H9 (cell line): Measurements from ENCODE around the gene APOBEC2. TPM values are rescaled to one million over a fixed set of nuclear protein-coding genes. Genes with fewer than 3 reads are reported as not detected.

Experiments
- DNase-seq: peaks from one replicate; pipeline ENCODE4 v3.0.0-alpha.2; 2017
- H2AFZ ChIP-seq: one replicate; pipeline ENCODE4 v1.6.1; 2013; ENCODE audit warnings: mild to moderate bottlenecking, low read length, control low read depth, moderate library complexity
- H2AK5ac ChIP-seq: 2 replicates; pipeline ENCODE4 v1.6.1; 2013; ENCODE audit warnings: low read length, control low read depth, mixed read lengths; ENCODE audit not compliant: insufficient read length
- H2BK120ac ChIP-seq: one replicate; pipeline ENCODE4 v1.6.1; 2013; ENCODE audit warnings: low read depth, mild to moderate bottlenecking, low read length, control low read depth, inconsistent platforms; ENCODE audit not compliant: poor library complexity, severe bottlenecking
- H2BK12ac ChIP-seq: 2 replicates; pipeline ENCODE4 v1.6.1; 2013; ENCODE audit warnings: low read length, control low read depth, mixed read lengths, low read depth; ENCODE audit not compliant: insufficient read length
- H2BK15ac ChIP-seq: 2 replicates; pipeline ENCODE4 v1.6.1; 2013; ENCODE audit warnings: low read depth, low read length, control low read depth
- H2BK20ac ChIP-seq: one replicate; pipeline ENCODE4 v1.6.1; 2013; ENCODE audit warnings: low read depth, mild to moderate bottlenecking, low read length, control low read depth, inconsistent platforms; ENCODE audit not compliant: poor library complexity, severe bottlenecking
- H2BK5ac ChIP-seq: 2 replicates; pipeline ENCODE4 v1.6.1; 2013; ENCODE audit warnings: low read length, control low read depth, mixed read lengths; ENCODE audit not compliant: insufficient read length
- H3K14ac ChIP-seq: 2 replicates; pipeline ENCODE4 v1.6.1; 2013; ENCODE audit warnings: low read length, control low read depth; ENCODE audit not compliant: insufficient read depth
- H3K18ac ChIP-seq: 2 replicates; pipeline ENCODE4 v1.6.1; 2013; ENCODE audit warnings: low read depth, mild to moderate bottlenecking, mixed read lengths, low read length, control low read depth; ENCODE audit not compliant: insufficient read length
- H3K23ac ChIP-seq: 2 replicates; pipeline ENCODE4 v1.6.1; 2013; ENCODE audit warnings: low read length, control low read depth, mixed read lengths, low read depth; ENCODE audit not compliant: insufficient read length
- H3K23me2 ChIP-seq: 2 replicates; pipeline ENCODE4 v1.6.1; 2013; ENCODE audit warnings: low read depth, mild to moderate bottlenecking, mixed read lengths, low read length, control low read depth; ENCODE audit not compliant: insufficient read length, poor library complexity, severe bottlenecking
- H3K27ac ChIP-seq: 2 replicates; pipeline ENCODE4 v1.5.1; 2013; ENCODE audit warnings: low read length, control low read depth, mixed read lengths, low read depth; ENCODE audit not compliant: insufficient read length
- H3K27me3 ChIP-seq: 2 replicates; pipeline ENCODE4 v1.6.1; 2013; ENCODE audit warnings: low read length, control low read depth, inconsistent platforms; ENCODE audit not compliant: insufficient read depth
- H3K4ac ChIP-seq: 2 replicates; pipeline ENCODE4 v1.6.1; 2013; ENCODE audit warnings: low read depth, mild to moderate bottlenecking, control low read depth, inconsistent platforms, low read length, moderate library complexity
- H3K4me1 ChIP-seq: 2 replicates; pipeline ENCODE4 v1.6.1; 2013; ENCODE audit warnings: low read length, control low read depth, inconsistent platforms; ENCODE audit not compliant: insufficient read depth
- H3K4me2 ChIP-seq: 2 replicates; pipeline ENCODE4 v1.6.1; 2013; ENCODE audit warnings: low read length, control low read depth, mixed read lengths; ENCODE audit not compliant: insufficient read length, insufficient read depth
- H3K56ac ChIP-seq: 2 replicates; pipeline ENCODE4 v1.6.1; 2013; ENCODE audit warnings: low read depth, mild to moderate bottlenecking, mixed read lengths, low read length, control low read depth; ENCODE audit not compliant: insufficient read length
- H3K79me1 ChIP-seq: 2 replicates; pipeline ENCODE4 v1.6.1; 2013; ENCODE audit warnings: low read depth, mild to moderate bottlenecking, moderate library complexity, low read length, control low read depth, inconsistent platforms; ENCODE audit not compliant: insufficient read depth, poor library complexity, severe bottlenecking
- H3K79me2 ChIP-seq: 2 replicates; pipeline ENCODE4 v1.6.1; 2013; ENCODE audit warnings: low read length, control low read depth, inconsistent platforms; ENCODE audit not compliant: insufficient read depth
- H3K9ac ChIP-seq: 2 replicates; pipeline ENCODE4 v1.6.1; 2013; ENCODE audit warnings: low read length, control low read depth, mixed read lengths; ENCODE audit not compliant: insufficient read length; ENCODE audit errors: extremely low read depth
- H3K9me3 ChIP-seq: one replicate; pipeline ENCODE4 v1.6.1; 2013; ENCODE audit warnings: low read depth, low read length, inconsistent platforms; ENCODE audit not compliant: control insufficient read depth
- H3T11ph ChIP-seq: one replicate; pipeline ENCODE4 v1.6.1; 2013; ENCODE audit warnings: mild to moderate bottlenecking, low read length, control low read depth, inconsistent platforms
- H4K20me1 ChIP-seq: one replicate; pipeline ENCODE4 v1.6.1; 2013; ENCODE audit not compliant: control insufficient read depth, insufficient read length, insufficient read depth
- H4K5ac ChIP-seq: 2 replicates; pipeline ENCODE4 v1.6.1; 2013; ENCODE audit warnings: low read depth, mild to moderate bottlenecking, mixed read lengths, low read length, control low read depth; ENCODE audit not compliant: insufficient read length
- H4K8ac ChIP-seq: replicated peaks from 2 replicates; pipeline ENCODE4 v1.6.1; 2013; ENCODE audit warnings: low read length, control low read depth, mixed read lengths, low read depth; ENCODE audit not compliant: insufficient read length
- H4K91ac ChIP-seq: 2 replicates; pipeline ENCODE4 v1.6.1; 2013; ENCODE audit warnings: low read depth, mild to moderate bottlenecking, moderate library complexity, mixed read lengths, low read length, control low read depth; ENCODE audit not compliant: insufficient read length
- H3K27ac Mint-ChIP-seq, 3 experiments: 2 replicates in 2 of 3; 3 replicates in 1 of 3; pipeline ENCODE4 v1.8.0; 2020 to 2021; ENCODE audit warnings: mixed read lengths in 3 of 3, mild to moderate bottlenecking in 1 of 3, moderate library complexity in 1 of 3
- H3K27me3 Mint-ChIP-seq: 2 replicates; pipeline ENCODE4 v1.8.0; 2021; ENCODE audit warnings: low read depth, mild to moderate bottlenecking, moderate library complexity, mixed read lengths
- H3K36me3 Mint-ChIP-seq, 3 experiments: 2 replicates in 2 of 3; 3 replicates in 1 of 3; pipeline ENCODE4 v1.8.0; 2020 to 2021; ENCODE audit warnings: low read depth in 3 of 3, mixed read lengths in 3 of 3; ENCODE audit not compliant: insufficient read depth in 1 of 3
- H3K4me1 Mint-ChIP-seq, 2 experiments: 2 replicates each; pipeline ENCODE4 v1.8.0; 2020; ENCODE audit warnings: mixed read lengths in 2 of 2
- H3K4me3 Mint-ChIP-seq, 2 experiments: 2 replicates in 1 of 2; 3 replicates in 1 of 2; pipeline ENCODE4 v1.8.0; 2020 to 2021; ENCODE audit warnings: mild to moderate bottlenecking in 2 of 2, mixed read lengths in 2 of 2, moderate library complexity in 1 of 2
- H3K9me3 Mint-ChIP-seq, 2 experiments: 2 replicates in 1 of 2; 3 replicates in 1 of 2; pipeline ENCODE4 v1.8.0; 2020; ENCODE audit warnings: mild to moderate bottlenecking in 2 of 2, mixed read lengths in 2 of 2, moderate library complexity in 1 of 2
- total RNA-seq: library from RNA; stranded (reverse); gene quantifications from 2 replicates; pipeline ENCODE4 v1.2.1, GENCODE V29; 2021
- TF ChIP-seq, protein P1 (sequence below): fragments of 200-600 bp; sonication (generic); conservative IDR thresholded peaks from 3 replicates; pipeline ENCODE4 v1.8.0; 2021; ENCODE audit warnings: antibody characterized with exemption, mild to moderate bottlenecking

The APOBEC2 gene
- total RNA-seq, 1 experiment from 2014 or later: not detected

DNA sequence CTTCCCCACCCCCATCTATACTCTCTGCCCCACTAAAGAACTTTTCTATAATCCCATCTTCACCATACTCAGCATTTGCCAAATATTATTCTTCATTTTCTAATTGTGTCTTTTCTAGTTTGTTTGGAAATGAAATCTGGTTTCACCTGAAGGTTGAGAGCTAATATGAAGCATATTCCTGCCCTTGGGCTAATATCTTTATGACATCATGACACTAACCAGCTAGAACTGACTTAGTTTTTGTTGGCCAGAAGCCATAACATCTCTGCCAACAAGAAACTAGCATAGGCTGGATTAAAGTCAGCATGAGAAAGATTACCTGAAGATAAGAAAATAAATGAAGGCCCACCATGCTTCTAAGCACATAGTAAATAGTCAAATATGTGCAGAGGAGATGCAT, 30.7 kb upstream of the APOBEC2 start:
- H3K9ac ChIP-seq: no peak overlapping the region
- no peak overlapping the region for H3K27ac Mint-ChIP-seq
- H3K36me3 Mint-ChIP-seq: 0 out of 7 replicates have a peak, but pooled peaks cover 0 to 4% (median 0%) of the 10 kb centered on the region in 3 experiments

More for the DNA sequence above, 30.7 kb upstream of the APOBEC2 start:
- TF ChIP-seq, protein P1, sequence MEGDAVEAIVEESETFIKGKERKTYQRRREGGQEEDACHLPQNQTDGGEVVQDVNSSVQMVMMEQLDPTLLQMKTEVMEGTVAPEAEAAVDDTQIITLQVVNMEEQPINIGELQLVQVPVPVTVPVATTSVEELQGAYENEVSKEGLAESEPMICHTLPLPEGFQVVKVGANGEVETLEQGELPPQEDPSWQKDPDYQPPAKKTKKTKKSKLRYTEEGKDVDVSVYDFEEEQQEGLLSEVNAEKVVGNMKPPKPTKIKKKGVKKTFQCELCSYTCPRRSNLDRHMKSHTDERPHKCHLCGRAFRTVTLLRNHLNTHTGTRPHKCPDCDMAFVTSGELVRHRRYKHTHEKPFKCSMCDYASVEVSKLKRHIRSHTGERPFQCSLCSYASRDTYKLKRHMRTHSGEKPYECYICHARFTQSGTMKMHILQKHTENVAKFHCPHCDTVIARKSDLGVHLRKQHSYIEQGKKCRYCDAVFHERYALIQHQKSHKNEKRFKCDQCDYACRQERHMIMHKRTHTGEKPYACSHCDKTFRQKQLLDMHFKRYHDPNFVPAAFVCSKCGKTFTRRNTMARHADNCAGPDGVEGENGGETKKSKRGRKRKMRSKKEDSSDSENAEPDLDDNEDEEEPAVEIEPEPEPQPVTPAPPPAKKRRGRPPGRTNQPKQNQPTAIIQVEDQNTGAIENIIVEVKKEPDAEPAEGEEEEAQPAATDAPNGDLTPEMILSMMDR: no peak
- Histone ChIP-seq H3K4me1 (no peaks in the 10 kb centered on the region; the same call in 1 of the 2 replicates), H3K79me2 (no peaks in the 10 kb centered on the region), H4K91ac (no peak overlapping the region), H2AFZ (no peak overlapping the region), H3K56ac (no peak overlapping the region), H2AK5ac (no peak overlapping the region), H4K5ac (no peak overlapping the region), H4K8ac (no peak overlapping the region), H2BK5ac (no peak overlapping the region), H3K18ac (no peak overlapping the region), H3K23me2 (no peaks in the 10 kb centered on the region), H4K20me1 (no peaks in the 10 kb centered on the region), H3T11ph (no peak overlapping the region), H3K14ac (no peak overlapping the region), H3K23ac (no peak overlapping the region), H2BK120ac (no peak overlapping the region), H3K27ac (no peak overlapping the region), H2BK12ac (no peak overlapping the region), H3K27me3 (no peaks in the 10 kb centered on the region), H3K4ac (no peak overlapping the region), H2BK20ac (no peak overlapping the region), H2BK15ac (no peak overlapping the region), H3K79me1 (no peaks in the 10 kb centered on the region), H3K4me2 (no peak overlapping the region), H3K9me3 (no peaks in the 10 kb centered on the region)
- Mint-ChIP-seq H3K4me3 (no peak overlapping the region), H3K9me3 (no peaks in the 10 kb centered on the region), H3K4me1 (peaks cover 9 to 12% of the 10 kb centered on the region in 2 experiments), H3K27me3 (no peaks in the 10 kb centered on the region; the same call in 1 of the 2 replicates)
- no peak for DNase-seq
